GM19372 (cell line): ENCODE results near the gene ERICH6B.

Source experiments
- ATAC-seq: cut with Tn5 transposase; IDR thresholded peaks from one replicate; pipeline ENCODE4 v1.9.1; 2021; ENCODE audit warnings: mild to moderate bottlenecking, low read depth, moderate library complexity; ENCODE audit not compliant: unreplicated experiment

Gene ERICH6B

GRCh38 chr13:45545686-45546409, 69.7 kb downstream of the ERICH6B start:
- ATAC-seq = no peak

GRCh38 chr13:45544520-45544919, 71.0 kb downstream of the ERICH6B start:
- no peak for ATAC-seq

- ATAC-seq = no peak
Measured at GRCh38 chr13:45542878-45543277, 72.7 kb downstream of the ERICH6B start.

- ATAC-seq = no peak
Measured at GRCh38 chr13:45542391-45542790, 73.1 kb downstream of the ERICH6B start.

- ATAC-seq = no peak
Measured at GRCh38 chr13:45541806-45542205, 73.7 kb downstream of the ERICH6B start.

GRCh38 chr13:45540864-45541263, 74.7 kb downstream of the ERICH6B start:
- no peak for ATAC-seq

GRCh38 chr13:45540195-45540594, 75.3 kb downstream of the ERICH6B start:
- ATAC-seq = no peak

- no peak for ATAC-seq
Measured at GRCh38 chr13:45538382-45538781, 77.2 kb downstream of the ERICH6B start.

- no peak for ATAC-seq
Measured at GRCh38 chr13:45537516-45537915, 78.0 kb downstream of the ERICH6B start.

GRCh38 chr13:45536224-45536623, 79.3 kb downstream of the ERICH6B start:
- ATAC-seq = no peak

- ATAC-seq = no peak
Measured at GRCh38 chr13:45534604-45535003, 80.9 kb downstream of the ERICH6B start.

GRCh38 chr13:45529758-45530157, 85.8 kb downstream of the ERICH6B start:
- no peak for ATAC-seq

GRCh38 chr13:45527699-45528462, 87.7 kb downstream of the ERICH6B start:
- no peak for ATAC-seq

GRCh38 chr13:45522571-45522970, 93.0 kb downstream of the ERICH6B start:
- no peak for ATAC-seq

GRCh38 chr13:45521297-45521696, 94.2 kb downstream of the ERICH6B start:
- ATAC-seq = no peak

GRCh38 chr13:45519493-45519892, 96.0 kb downstream of the ERICH6B start:
- no peak for ATAC-seq

GRCh38 chr13:45518525-45519245, 96.9 kb downstream of the ERICH6B start:
- no peak for ATAC-seq

GRCh38 chr13:45516757-45517156, 98.8 kb downstream of the ERICH6B start:
- ATAC-seq = no peak

- ATAC-seq = no peak
Measured at GRCh38 chr13:45512098-45512496, 103.4 kb downstream of the ERICH6B start.

GRCh38 chr13:45511310-45512097, 104.0 kb downstream of the ERICH6B start:
- ATAC-seq = no peak

GRCh38 chr13:45510672-45511071, 104.9 kb downstream of the ERICH6B start:
- no peak for ATAC-seq
